Measurements from ENCODE around the gene LIN7A. TPM values are rescaled to one million over a fixed set of nuclear protein-coding genes. Genes with fewer than 3 reads are reported as not detected.

LIN7A gene
- total and polyA plus RNA-seq, 2 of the 4 experiments (the other 2 are of a cell fraction): 10.8 to 24.7 TPM

DNA sequence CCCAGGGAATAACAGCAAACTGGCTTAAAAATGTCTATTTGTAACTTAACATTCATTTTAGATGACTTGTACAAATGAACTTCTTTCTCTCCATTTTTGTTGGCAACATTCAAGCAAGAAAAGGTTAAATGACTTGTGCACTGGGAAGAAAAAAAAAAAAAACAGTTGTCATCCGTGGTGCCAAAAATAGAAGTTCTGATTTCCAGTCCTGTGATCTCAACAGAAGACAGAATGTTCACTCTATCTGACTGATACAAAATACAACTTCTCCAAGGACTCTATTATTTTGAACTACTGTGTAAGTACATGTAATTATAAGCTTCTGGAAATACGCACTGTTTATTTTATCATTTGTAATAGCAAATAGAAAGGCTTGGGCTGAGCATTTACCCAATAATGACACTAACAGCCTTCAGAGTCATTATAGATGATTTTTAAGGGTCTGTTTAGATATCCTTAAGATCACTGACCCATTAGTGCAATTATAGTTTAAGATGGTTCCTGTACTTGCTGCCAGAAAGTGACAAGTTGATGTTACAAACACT, 59.9 kb downstream of the LIN7A start:
- no CpG with 5 or more reads among the region's 2 CpGs for WGBS, 2 experiments (ENCODE audit: extremely low coverage in 2 of 2, insufficient read length in 1 of 2)
- peak; percentile 49 for DNase-seq
- CTCF ChIA-PET: interaction anchor here (1.2 kb wide), 1 partner anchor 10 kb away, joined by 6 read pairs; no protein-coding TSS in a partner anchor

More for the DNA sequence above, 59.9 kb downstream of the LIN7A start:
- no peak overlapping the region for H2BK120ac ChIP-seq (ENCODE audit: low read depth, low read length)
- 0 out of 2 replicates have a peak, but pooled peaks have one; percentile 11 for ATAC-seq (ENCODE audit: low read depth)
- H3K23ac ChIP-seq (ENCODE audit: low read depth, low read length): no peak overlapping the region
- H2BK15ac ChIP-seq (ENCODE audit: low read depth, low read length): no peak overlapping the region
- no peak overlapping the region for H3K18ac ChIP-seq (ENCODE audit: low read depth, low read length)
- no peak overlapping the region for H4K91ac ChIP-seq (ENCODE audit: insufficient read depth, low read depth, low read length)
- intact Hi-C loops (cut with micrococcal nuclease): no loop called here
- H3K56ac ChIP-seq (ENCODE audit: extremely low read depth, insufficient read depth, low read length): no peak overlapping the region
- no TSS peak for BruUV-seq (replicated peaks)
- H3K4me2 ChIP-seq (ENCODE audit: low read depth, low read length): no peak overlapping the region
- POLR2A ChIA-PET (ENCODE audit: unreplicated experiment): no interaction called here
- H2BK5ac ChIP-seq (ENCODE audit: low read depth, low read length, poor library complexity, severe bottlenecking): no peak overlapping the region
- no peaks in the 10 kb centered on the region for H3K9me3 ChIP-seq (ENCODE audit: control insufficient read depth, insufficient read depth, low read length)
- no peaks in the 10 kb centered on the region; a peak in 2 of 4 replicates for H3K79me1 ChIP-seq (ENCODE audit: low read depth in 1 of 2, low read length in 2 of 2)
- no peak overlapping the region for H3K14ac ChIP-seq (replicated peaks; ENCODE audit: low read depth, low read length)
- H4K20me1 ChIP-seq (ENCODE audit: insufficient read depth, low read length): no peaks in the 10 kb centered on the region
- in situ Hi-C loops (cut with MboI; ENCODE audit: low sequenced_read_pairs): no loop called here
- H3K27me3 ChIP-seq (ENCODE audit: control insufficient read depth, insufficient read depth, low read length): no peaks in the 10 kb centered on the region
- H4K5ac ChIP-seq (ENCODE audit: low read depth, low read length): no peak overlapping the region
- H3K9me1 ChIP-seq (ENCODE audit: insufficient read depth, low read length): no peaks in the 10 kb centered on the region
- H3K4me1 ChIP-seq (ENCODE audit: control insufficient read depth, insufficient read depth, low read length): 0 out of 2 replicates have a peak, but pooled peaks cover 3% of the 10 kb centered on the region
- no peak overlapping the region for H2AK9ac ChIP-seq (replicated peaks; ENCODE audit: low read depth, low read length, poor library complexity)
- no peak overlapping the region for H2AK5ac ChIP-seq (ENCODE audit: low read depth, low read length)
- TF ChIP-seq MXI1 (IDR thresholded peaks at IDR 0.05; ENCODE audit: borderline replicate concordance, low read depth, low read length): no peak
- no peak overlapping the region for H3K9ac ChIP-seq (ENCODE audit: low read depth, low read length)
- no peak overlapping the region for H4K8ac ChIP-seq (ENCODE audit: low read depth in 2 of 2, low read length in 2 of 2)
- H3K27ac ChIP-seq (ENCODE audit: insufficient read depth, low read length): no peak overlapping the region
- H2BK20ac ChIP-seq (ENCODE audit: low read depth, low read length): no peak overlapping the region
- H2AFZ ChIP-seq (replicated peaks; ENCODE audit: low read length, poor library complexity): no peak overlapping the region
- H3K4me3 ChIP-seq (ENCODE audit: insufficient read depth, low read depth, low read length): no peak overlapping the region
- dilution Hi-C loops (cut with HindIII; ENCODE audit: low sequenced_read_pairs, unreplicated experiment): no loop called here
- no peak overlapping the region for H3K4ac ChIP-seq (ENCODE audit: low read depth, low read length)
- no peaks in the 10 kb centered on the region for H3K36me3 ChIP-seq (ENCODE audit: control insufficient read depth, insufficient read depth, low read length)

All from IMR-90 (cell line).